Mesodermal cell (in vitro differentiated cells): ENCODE data around the gene CMPK2.
"Not testable (repeated sequence)": the region's sequence is repeated elsewhere in the genome, so short reads cannot be mapped to it uniquely, and the experiment has no call there.

Experiments used
- H3K27ac ChIP-seq: 2 replicates; pipeline ENCODE4 v1.7.0; 2013; ENCODE audit warnings: mild to moderate bottlenecking, low read depth, low read length, moderate library complexity; ENCODE audit not compliant: severe bottlenecking
- H3K36me3 ChIP-seq: 2 replicates; pipeline ENCODE4 v1.7.1; 2013; ENCODE audit warnings: mild to moderate bottlenecking, low read length, moderate library complexity; ENCODE audit not compliant: control insufficient read depth, insufficient read depth
- H3K4me1 ChIP-seq: one replicate; pipeline ENCODE4 v1.7.1; 2013; ENCODE audit warnings: mild to moderate bottlenecking, low read length; ENCODE audit not compliant: insufficient read depth, control insufficient read depth, poor library complexity, severe bottlenecking
- H3K4me3 ChIP-seq: 2 replicates; pipeline ENCODE4 v1.7.0; 2013; ENCODE audit warnings: low read length, control low read depth, mild to moderate bottlenecking; ENCODE audit not compliant: insufficient read depth, poor library complexity, severe bottlenecking; ENCODE audit errors: extremely low read depth
- H3K9me3 ChIP-seq: 2 replicates; pipeline ENCODE4 v1.7.1; 2013; ENCODE audit warnings: mild to moderate bottlenecking, low read length, moderate library complexity; ENCODE audit not compliant: control insufficient read depth
- WGBS, 2 experiments: methylation state at CpG; one replicate each; pipeline ENCODE4 v1.1.5; 2013; ENCODE audit warnings: missing lambda C conversion rate in 2 of 2; ENCODE audit not compliant: insufficient coverage in 2 of 2; 5-methylcytosine and 5-hydroxymethylcytosine counted together

Gene CMPK2

DNA sequence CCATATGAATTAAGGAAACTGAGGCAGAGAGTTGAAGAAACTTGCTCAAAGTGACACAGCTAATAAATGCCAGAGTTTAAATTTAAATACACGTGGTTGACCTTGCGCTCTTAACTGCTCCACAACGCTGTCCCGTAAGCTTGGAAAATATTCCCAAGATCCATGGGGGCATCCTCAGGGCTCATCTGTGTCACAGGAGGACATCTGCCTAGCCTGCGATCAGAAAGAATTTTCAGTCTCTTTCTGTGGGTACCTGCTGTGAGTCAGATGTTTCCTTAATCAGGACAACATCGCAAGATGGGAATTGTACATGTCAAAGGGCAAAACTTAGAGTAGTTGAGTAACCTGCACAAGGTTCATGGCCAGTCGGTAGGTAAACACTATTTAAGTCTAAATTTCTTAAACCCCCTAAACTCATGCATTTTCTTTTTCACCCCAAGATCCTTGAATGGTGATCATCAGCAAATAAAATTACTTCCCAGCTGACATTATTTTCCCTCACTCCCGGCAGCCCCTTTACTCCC is 1.4 kb downstream of the CMPK2 start:
- 78 to 80% methylated on average over 7 of the region's 8 CpGs for WGBS, 2 experiments
- Histone ChIP-seq H3K9me3 (peaks cover 2% of the 10 kb centered on the region), H3K4me3 (no peak overlapping the region), H3K4me1 (no peaks in the 10 kb centered on the region), H3K27ac (no peak overlapping the region), H3K36me3 (no peaks in the 10 kb centered on the region)

DNA sequence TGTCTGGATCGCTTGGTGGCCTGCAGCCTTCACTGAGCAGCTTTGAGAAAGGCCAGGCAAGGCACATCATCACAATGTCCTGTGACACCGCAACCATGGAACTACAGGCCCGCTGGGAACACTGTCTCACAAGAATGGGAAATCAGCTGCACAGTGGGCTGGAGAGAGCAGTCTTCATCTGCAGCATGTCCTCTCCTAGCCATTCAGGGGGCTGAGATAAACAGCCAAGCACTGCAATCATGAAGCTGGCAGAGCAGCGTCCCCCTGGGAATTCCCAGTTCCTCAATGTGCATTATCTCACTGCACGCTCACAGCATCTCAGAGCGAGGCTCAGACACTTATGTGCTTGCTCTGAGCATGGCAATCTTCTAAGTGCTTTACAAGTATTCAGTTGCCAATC is 1.9 kb downstream of the CMPK2 start:
- 94 to 97% methylated on average over 4 to 5 of the region's 6 CpGs for WGBS, 2 experiments
- no peak overlapping the region for H3K27ac ChIP-seq
- H3K36me3 ChIP-seq, result no peaks in the 10 kb centered on the region
- H3K4me1 ChIP-seq, result no peaks in the 10 kb centered on the region
- H3K4me3 ChIP-seq, result no peak overlapping the region
- H3K9me3 ChIP-seq, result peaks cover 4% of the 10 kb centered on the region

DNA sequence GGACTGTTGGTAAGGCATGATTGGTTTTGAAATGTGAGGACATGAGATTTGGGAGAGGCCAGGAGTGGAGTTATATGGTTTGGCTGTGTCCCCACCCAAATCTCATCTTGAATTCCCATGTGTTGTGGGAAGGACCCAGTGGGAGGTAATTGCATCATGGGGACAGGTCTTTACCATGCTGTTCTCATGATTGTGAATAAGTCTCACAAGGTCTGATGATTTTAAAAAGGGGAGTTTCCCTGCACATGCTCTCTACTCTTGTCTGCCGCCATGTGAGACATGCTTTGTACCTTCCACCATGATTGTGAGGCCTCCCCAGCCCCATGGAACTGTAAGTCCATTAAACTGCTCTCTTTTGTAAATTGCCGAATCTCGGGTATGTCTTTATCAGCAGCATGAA is 5.4 kb downstream of the CMPK2 start:
- WGBS, 2 experiments, result 90 to 93% methylated on average over 2 to 3 of the region's 3 CpGs

DNA sequence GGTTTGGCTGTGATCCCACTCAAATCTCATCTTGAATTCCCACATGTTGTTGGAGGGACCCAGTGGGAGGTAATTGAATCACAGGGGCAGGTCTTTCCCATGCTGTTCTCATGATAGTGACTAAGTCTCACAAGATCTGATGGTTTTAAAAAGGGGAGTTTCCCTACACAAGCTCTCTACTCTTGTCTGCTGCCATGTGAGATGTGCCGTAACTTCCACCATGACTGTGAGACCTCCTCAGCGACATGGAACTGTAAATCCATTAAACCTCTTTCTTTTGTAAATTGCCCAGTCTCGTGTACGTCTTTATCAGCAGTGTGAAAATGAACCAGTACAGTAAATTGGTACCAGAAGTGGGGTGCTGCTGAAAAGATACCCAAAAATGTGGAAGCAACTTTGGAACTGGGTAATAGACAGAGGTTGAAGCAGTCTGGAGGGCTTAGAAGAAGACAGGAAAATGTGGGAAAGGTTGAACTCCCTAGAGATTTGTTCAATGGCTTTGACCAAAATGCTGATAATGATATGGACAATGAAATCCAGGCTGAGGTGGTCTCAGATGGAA is 7.2 kb downstream of the CMPK2 start:
- not testable (repeated sequence) for H3K27ac ChIP-seq, H3K4me1 ChIP-seq, H3K36me3 ChIP-seq, H3K4me3 ChIP-seq
- H3K9me3 ChIP-seq, result peaks cover 12% of the 10 kb centered on the region
- WGBS, 2 experiments, result 77 to 83% methylated on average over 4 of the region's 4 CpGs

More for the DNA sequence above, 5.4 kb downstream of the CMPK2 start:
- H3K9me3 ChIP-seq, result peaks cover 12% of the 10 kb centered on the region
- no peaks in the 10 kb centered on the region for H3K36me3 ChIP-seq
- no peaks in the 10 kb centered on the region for H3K4me1 ChIP-seq
- H3K27ac ChIP-seq, result no peak overlapping the region
- H3K4me3 ChIP-seq, result no peak overlapping the region

DNA sequence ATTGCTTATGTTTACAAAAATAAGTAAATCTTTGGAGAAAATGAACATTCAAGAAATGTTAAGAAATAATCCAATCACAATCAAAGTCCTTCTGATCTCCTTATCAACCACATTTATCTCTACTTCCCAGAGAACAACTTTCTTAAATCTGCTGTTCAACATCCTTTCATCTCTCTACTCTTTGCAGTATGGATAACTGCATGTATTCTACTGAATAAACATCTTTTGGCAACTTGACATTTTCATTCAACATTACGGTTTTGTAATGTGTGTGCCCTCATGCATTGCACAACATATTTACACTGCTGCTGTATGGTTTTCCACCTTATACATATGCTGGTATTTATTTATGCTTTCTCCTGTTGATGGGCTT is 9.2 kb downstream of the CMPK2 start:
- Histone ChIP-seq H3K9me3 (peaks cover 12% of the 10 kb centered on the region), H3K27ac (no peak overlapping the region), H3K4me1 (no peaks in the 10 kb centered on the region), H3K4me3 (no peak overlapping the region), H3K36me3 (no peaks in the 10 kb centered on the region)
- no CpG with 5 or more reads among the region's 1 CpG for WGBS, 2 experiments

DNA sequence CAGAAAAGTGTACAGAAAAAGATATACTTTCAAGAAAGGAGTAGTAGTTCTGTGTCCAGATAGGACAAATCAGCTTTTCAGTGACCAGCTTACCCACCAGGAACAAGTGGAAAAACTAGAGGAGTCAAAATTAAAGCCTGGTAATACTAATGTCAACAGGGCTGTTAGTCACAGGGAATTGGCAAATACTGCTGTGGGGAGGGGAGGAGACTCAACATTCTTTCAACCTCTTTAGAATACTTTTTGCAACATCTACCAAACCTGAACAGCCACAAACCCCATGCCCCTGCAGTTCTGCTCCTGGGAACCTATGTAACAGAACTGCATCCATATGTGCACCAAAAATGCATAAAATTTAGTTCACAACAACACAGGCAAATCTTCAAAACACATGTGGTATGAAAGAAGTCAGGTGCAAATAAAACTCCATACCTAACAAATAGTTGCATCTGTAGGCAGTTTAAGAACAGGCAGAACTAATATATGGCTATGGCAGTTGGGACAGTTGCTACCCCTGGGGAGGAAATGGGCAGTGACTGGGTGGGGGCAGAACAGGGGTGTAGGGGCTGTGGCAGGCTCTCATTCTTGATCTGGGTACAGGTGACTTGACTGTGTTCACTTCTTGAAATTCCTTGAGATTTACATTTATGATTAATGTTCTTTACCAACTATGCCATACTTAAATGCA is 9.7 kb downstream of the CMPK2 start:
- Histone ChIP-seq H3K36me3 (no peaks in the 10 kb centered on the region), H3K4me1 (no peaks in the 10 kb centered on the region), H3K9me3 (peaks cover 12% of the 10 kb centered on the region), H3K27ac (no peak overlapping the region), H3K4me3 (no peak overlapping the region)

DNA sequence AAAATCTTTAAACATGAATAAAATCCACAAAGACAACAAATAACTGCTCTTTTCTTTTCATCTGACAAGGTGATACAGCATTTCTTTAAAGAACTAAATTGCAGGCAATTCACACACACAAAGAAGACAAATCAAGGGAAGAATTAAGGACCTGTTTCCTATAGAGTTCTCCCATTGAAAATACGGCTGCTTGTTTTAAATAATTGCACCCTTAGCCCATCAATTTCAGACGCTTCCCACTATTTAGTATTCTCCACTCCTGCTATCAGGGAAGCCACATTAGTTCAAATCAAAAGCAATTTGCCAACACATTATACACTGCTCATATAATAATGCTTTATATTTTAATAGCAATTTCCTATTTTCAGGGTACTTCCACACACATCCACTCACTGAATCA is 11.3 kb downstream of the CMPK2 start:
- WGBS, 2 experiments, result 65 to 100% methylated on average over 1 to 2 of the region's 2 CpGs
- Histone ChIP-seq H3K36me3 (no peaks in the 10 kb centered on the region), H3K4me3 (no peak overlapping the region), H3K9me3 (peaks cover 11% of the 10 kb centered on the region), H3K4me1 (no peaks in the 10 kb centered on the region), H3K27ac (no peak overlapping the region)

DNA sequence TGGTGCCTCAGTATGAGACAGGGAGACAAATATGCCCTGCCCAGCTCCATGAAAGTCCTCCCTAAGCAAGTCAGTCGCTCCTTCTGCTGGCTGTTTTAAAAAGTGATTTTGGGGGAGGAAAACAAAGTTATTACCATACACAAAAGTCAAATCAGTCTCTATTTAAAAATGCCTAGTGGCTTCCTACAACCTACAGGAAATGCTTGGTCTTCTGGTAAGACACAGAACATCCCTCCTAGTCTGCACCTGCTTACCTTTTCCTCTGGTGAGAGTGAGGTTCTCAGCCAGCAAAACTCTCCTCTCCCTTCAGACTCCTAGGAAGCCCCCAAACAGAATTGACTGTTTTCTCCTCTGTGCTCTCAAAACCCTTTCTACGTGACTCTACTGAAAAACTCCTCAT is 13.5 kb downstream of the CMPK2 start:
- Histone ChIP-seq H3K36me3 (no peaks in the 10 kb centered on the region), H3K4me3 (no peak overlapping the region)
- no CpG with 5 or more reads among the region's 2 CpGs for WGBS, 2 experiments

DNA sequence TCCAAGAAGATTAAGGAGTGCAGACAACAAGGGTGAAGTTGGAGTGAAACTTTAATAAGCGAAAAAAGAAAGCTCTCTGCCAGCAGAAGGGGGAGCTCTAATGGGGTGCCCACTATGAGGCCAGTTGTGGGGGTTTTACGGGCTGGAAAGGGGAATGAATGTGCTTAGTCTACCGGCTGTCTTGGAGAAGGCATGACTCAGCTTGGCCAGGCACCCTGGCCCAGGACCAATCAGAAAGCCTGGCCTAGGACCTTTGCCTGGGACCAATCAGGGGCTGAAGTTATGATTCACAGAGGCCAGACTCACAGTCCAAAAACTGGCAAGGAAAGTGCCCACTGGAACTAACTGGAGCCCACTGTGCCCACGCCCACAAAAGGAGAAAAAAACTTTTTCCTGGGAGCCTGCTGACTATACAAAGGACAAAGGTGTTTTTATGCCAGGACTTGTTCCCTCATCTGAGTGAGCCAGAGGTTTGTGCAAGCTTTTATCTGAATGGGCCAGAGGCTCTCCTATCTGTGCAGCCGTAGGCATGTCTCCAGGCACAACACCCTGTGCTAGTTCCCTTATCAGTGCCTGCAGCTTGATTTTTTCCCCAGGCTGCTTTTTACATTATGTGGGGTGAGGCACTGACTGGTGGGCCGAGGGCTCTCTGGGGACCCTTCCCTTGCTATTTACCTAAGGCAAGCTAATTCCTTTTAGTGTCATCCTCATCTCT is 18.6 kb downstream of the CMPK2 start:
- Histone ChIP-seq H3K36me3 (no peaks in the 10 kb centered on the region), H3K9me3 (peaks cover 49% of the 10 kb centered on the region), H3K4me3 (no peak overlapping the region), H3K27ac (no peak overlapping the region), H3K4me1 (no peaks in the 10 kb centered on the region)
- 89 to 98% methylated on average over 4 of the region's 6 CpGs for WGBS, 2 experiments

More for the DNA sequence above, 13.5 kb downstream of the CMPK2 start:
- Histone ChIP-seq H3K9me3 (peaks cover 7% of the 10 kb centered on the region), H3K27ac (no peak overlapping the region), H3K4me1 (no peaks in the 10 kb centered on the region)

DNA sequence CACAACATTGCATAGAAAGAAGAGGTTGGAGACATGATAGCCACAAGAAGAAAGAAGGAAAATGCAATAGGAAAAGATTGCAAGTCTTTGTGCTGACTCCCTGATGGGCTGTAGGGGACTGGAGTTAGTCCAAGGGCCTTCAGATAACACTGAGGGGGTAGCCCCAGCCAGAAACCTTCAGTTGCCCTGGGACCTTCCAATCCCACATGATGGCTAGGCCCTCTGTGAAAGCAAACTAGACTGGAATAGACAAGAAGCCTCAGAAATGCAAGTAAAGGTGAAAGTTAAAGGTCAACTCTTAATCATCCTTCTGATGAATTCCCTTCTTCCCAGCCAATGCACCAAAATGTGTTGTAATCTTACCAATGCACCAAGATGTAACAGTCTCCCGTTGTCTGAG is 19.2 kb downstream of the CMPK2 start:
- Histone ChIP-seq H3K4me3 (no peak overlapping the region), H3K36me3 (no peaks in the 10 kb centered on the region), H3K27ac (no peak overlapping the region), H3K9me3 (peaks cover 49% of the 10 kb centered on the region), H3K4me1 (no peaks in the 10 kb centered on the region)
- no CpG with 5 or more reads among the region's 1 CpG for WGBS, 2 experiments

DNA sequence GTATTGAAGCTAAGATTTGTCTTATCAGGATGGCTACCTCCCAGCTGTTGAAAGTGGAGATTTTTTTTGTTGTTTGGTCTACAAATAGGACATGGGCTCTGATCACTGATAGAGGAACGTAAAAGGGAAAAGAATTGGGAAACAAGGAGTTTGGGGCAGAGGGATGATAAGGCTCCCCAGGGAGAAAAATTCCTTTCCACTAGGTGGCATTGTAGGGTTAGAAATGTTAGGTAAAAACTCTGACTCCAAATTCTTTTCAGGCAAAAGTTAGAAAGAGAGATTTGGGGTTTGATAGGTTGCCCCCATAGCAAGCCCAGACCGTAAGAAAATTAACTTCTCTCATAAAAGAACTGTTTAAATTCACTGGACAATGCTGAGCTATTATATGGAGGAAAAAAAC is 19.8 kb downstream of the CMPK2 start:
- 86 to 100% methylated on average over 1 of the region's 2 CpGs for WGBS, 2 experiments
- H3K9me3 ChIP-seq, result peaks cover 49% of the 10 kb centered on the region

More for the DNA sequence above, 19.8 kb downstream of the CMPK2 start:
- H3K4me1 ChIP-seq, result no peaks in the 10 kb centered on the region
- no peaks in the 10 kb centered on the region for H3K36me3 ChIP-seq
- H3K4me3 ChIP-seq, result no peak overlapping the region
- H3K27ac ChIP-seq, result no peak overlapping the region
